ENCODE results near the gene PDCD4. TPM values are rescaled to one million over a fixed set of nuclear protein-coding genes. Genes with fewer than 3 reads are reported as not detected.
A peak's percentile ranks its signal among the peaks of the same experiment; 100 is the strongest.

PDCD4 gene
- total and polyA plus RNA-seq, 2 of the 13 experiments (the other 11 are each of a cell fraction or from before 2014, with no cell fraction given): 22.8 to 56.2 TPM

DNA sequence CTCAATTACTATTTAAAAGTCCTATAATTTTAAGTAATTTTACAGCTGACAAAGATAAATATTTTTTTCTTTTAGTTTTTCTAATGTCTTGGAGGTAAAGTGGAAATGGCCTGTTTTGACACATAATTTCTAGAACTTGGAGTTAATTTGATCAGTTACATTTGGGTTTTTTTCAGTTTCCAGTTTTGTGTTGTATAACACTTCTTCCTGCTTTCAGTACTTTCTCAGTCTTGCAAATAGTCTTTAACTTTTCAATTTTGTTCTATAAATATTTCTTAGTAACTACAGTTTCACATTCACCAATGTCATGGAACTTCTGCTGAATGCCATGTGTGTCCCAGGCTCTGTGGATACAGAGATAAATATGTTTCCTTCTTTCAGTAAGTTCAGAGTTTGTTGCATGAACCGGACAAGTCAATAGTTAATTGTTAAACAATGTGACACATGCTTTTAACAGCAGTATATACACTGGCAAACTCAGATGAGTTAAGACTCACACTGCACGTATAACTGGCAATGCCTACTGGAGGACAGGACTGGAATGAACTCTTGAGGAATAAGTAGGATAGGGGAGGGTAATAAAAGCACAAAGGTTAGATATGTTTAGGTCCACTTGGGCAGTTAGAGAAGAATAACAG is 52.2 kb downstream of the PDCD4 start (continued):
- TF ChIP-seq, protein P1, sequence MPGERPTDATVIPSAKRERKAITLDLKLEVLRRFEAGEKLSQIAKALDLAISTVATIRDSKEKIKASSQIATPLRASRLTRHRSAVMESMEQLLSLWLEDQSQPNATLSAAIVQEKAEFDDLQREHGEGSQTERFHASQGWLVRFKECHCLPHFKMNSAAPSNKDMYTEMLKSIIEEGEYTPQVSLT (CRISPR knock-in tag; IDR thresholded peaks at IDR 0.05; ENCODE audit: borderline replicate concordance, low read depth): no peak
- TF ChIP-seq, protein P2, sequence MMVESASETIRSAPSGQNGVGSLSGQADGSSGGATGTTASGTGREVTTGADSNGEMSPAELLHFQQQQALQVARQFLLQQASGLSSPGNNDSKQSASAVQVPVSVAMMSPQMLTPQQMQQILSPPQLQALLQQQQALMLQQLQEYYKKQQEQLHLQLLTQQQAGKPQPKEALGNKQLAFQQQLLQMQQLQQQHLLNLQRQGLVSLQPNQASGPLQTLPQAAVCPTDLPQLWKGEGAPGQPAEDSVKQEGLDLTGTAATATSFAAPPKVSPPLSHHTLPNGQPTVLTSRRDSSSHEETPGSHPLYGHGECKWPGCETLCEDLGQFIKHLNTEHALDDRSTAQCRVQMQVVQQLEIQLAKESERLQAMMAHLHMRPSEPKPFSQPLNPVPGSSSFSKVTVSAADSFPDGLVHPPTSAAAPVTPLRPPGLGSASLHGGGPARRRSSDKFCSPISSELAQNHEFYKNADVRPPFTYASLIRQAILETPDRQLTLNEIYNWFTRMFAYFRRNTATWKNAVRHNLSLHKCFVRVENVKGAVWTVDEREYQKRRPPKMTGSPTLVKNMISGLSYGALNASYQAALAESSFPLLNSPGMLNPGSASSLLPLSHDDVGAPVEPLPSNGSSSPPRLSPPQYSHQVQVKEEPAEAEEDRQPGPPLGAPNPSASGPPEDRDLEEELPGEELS (CRISPR knock-in tag; IDR thresholded peaks at IDR 0.05): peak; percentile 56; the same call in 1 of the 2 replicates
- no peak for TF ChIP-seq BORCS8-MEF2B (CRISPR knock-in tag; IDR thresholded peaks at IDR 0.05)
- TF ChIP-seq MLXIP (CRISPR knock-in tag; IDR thresholded peaks at IDR 0.05; ENCODE audit: borderline replicate concordance): no peak
- no peak for TF ChIP-seq GPN1 (CRISPR knock-in tag; IDR thresholded peaks at IDR 0.05; ENCODE audit: borderline replicate concordance)
- TF ChIP-seq ZNF878 (CRISPR knock-in tag; IDR thresholded peaks at IDR 0.05): no peak
- peak; percentile 90 for TF ChIP-seq ZNF652 (CRISPR knock-in tag; IDR thresholded peaks at IDR 0.05; ENCODE audit: borderline replicate concordance, low read depth)
- TF ChIP-seq HHEX (CRISPR knock-in tag; IDR thresholded peaks at IDR 0.05): no peak
- TF ChIP-seq ATAD3A (CRISPR knock-in tag; IDR thresholded peaks at IDR 0.05): no peak
- TF ChIP-seq HMGXB4 (CRISPR knock-in tag; IDR thresholded peaks at IDR 0.05; ENCODE audit: borderline replicate concordance in 1 of 2, low read depth in 1 of 2): no peak
- TF ChIP-seq CEBPG (CRISPR knock-in tag; IDR thresholded peaks at IDR 0.05): peak; percentile 16; the same call in 1 of the 2 replicates
- no peak for TF ChIP-seq ZNF292 (CRISPR knock-in tag; IDR thresholded peaks at IDR 0.05; ENCODE audit: borderline replicate concordance, low read depth)
- 0 out of 2 replicates have a peak, but pooled peaks have one; percentile 40 for TF ChIP-seq ZNF546 (CRISPR knock-in tag; conservative IDR thresholded peaks at IDR 0.05)
- no peak for TF ChIP-seq STAT6 (CRISPR knock-in tag; IDR thresholded peaks at IDR 0.05; ENCODE audit: borderline replicate concordance)
- TF ChIP-seq MIXL1 (CRISPR knock-in tag; IDR thresholded peaks at IDR 0.05): peak; percentile 85; the same call in 1 of the 2 replicates
- no peak for TF ChIP-seq ZNF776 (CRISPR knock-in tag; IDR thresholded peaks at IDR 0.05)
- TF ChIP-seq ATF4 (CRISPR knock-in tag; IDR thresholded peaks at IDR 0.05): 0 out of 4 replicates have a peak, but pooled peaks of 1 of the 2 experiments have one; percentile 29
- peak; percentile 11; the same call in 1 of the 2 replicates for TF ChIP-seq NCOA2 (CRISPR knock-in tag; IDR thresholded peaks at IDR 0.05)
